ENCODE data around the gene PIK3C3.
"Not testable (repeated sequence)": the region's sequence is repeated elsewhere in the genome, so short reads cannot be mapped to it uniquely, and the experiment has no call there.

Gene PIK3C3

GRCh38 chr18:42025974-42026625, 71.1 kb downstream of the PIK3C3 start:
- no peak for DNase-seq

- peak; percentile 60 for DNase-seq
Observed at GRCh38 chr18:42028247-42028832, 73.3 kb downstream of the PIK3C3 start.

- no peak for DNase-seq
Observed at GRCh38 chr18:42029092-42029491, 74.1 kb downstream of the PIK3C3 start.

- DNase-seq: peak; percentile 45
Observed at GRCh38 chr18:42030586-42031182, 75.7 kb downstream of the PIK3C3 start.

- no peak for DNase-seq
Observed at GRCh38 chr18:42032447-42032846, 77.4 kb downstream of the PIK3C3 start.

GRCh38 chr18:42033137-42033810, 78.2 kb downstream of the PIK3C3 start:
- DNase-seq: no peak

GRCh38 chr18:42038936-42039335, 83.9 kb downstream of the PIK3C3 start:
- no peak for DNase-seq

GRCh38 chr18:42039396-42039795, 84.4 kb downstream of the PIK3C3 start:
- DNase-seq: no peak

- DNase-seq: no peak
Observed at GRCh38 chr18:42041793-42042192, 86.8 kb downstream of the PIK3C3 start.

- DNase-seq: peak; percentile 8
Observed at GRCh38 chr18:42045346-42045745, 90.3 kb downstream of the PIK3C3 start.

- no peak for DNase-seq
Observed at GRCh38 chr18:42047721-42048120, 92.7 kb downstream of the PIK3C3 start.

- no peak for DNase-seq
Observed at GRCh38 chr18:42048158-42048557, 93.1 kb downstream of the PIK3C3 start.

- not testable (repeated sequence) for DNase-seq
Observed at GRCh38 chr18:42049536-42049935, 94.5 kb downstream of the PIK3C3 start.

GRCh38 chr18:42051411-42051810, 96.4 kb downstream of the PIK3C3 start:
- no peak for DNase-seq

GRCh38 chr18:42052122-42052708, 97.2 kb downstream of the PIK3C3 start:
- peak; percentile 47 for DNase-seq

- peak; percentile 77 for DNase-seq
Observed at GRCh38 chr18:42053188-42053781, 98.3 kb downstream of the PIK3C3 start.

GRCh38 chr18:42064109-42064508, 109.1 kb downstream of the PIK3C3 start:
- DNase-seq: no peak

- DNase-seq: no peak
Observed at GRCh38 chr18:42067518-42067917, 112.5 kb downstream of the PIK3C3 start.

GRCh38 chr18:42068030-42068429, 113.0 kb downstream of the PIK3C3 start:
- DNase-seq: no peak

GRCh38 chr18:42069036-42069435, 114.0 kb downstream of the PIK3C3 start:
- DNase-seq: no peak

- no peak for DNase-seq
Observed at GRCh38 chr18:42072407-42072806, 117.4 kb downstream of the PIK3C3 start.

- DNase-seq: no peak
Observed at GRCh38 chr18:42074704-42075103, 119.7 kb downstream of the PIK3C3 start.

- DNase-seq: no peak
Observed at GRCh38 chr18:42078711-42079110, 123.7 kb downstream of the PIK3C3 start.

Measured in DMS53 (cell line).